ENCODE data around the gene EVA1A. TPM values are rescaled to one million over a fixed set of nuclear protein-coding genes. Genes with fewer than 3 reads are reported as not detected.

The EVA1A gene
- total and polyA plus RNA-seq, 2 experiments from 2014 or later, result 4.6 to 7.9 TPM

GRCh38 chr2:75456111-75456510, 104.6 kb downstream of the EVA1A start:
- Histone ChIP-seq H3K4me2 (no peak overlapping the region), H3K4me1 (ENCODE audit: insufficient read depth) (peaks cover 22% of the 10 kb centered on the region), H3K27ac (ENCODE audit: low read depth) (no peak overlapping the region), H3K79me2 (replicated peaks; ENCODE audit: insufficient read depth) (no peaks in the 10 kb centered on the region), H3K4me3 (no peak overlapping the region), H2AFZ (no peak overlapping the region), H3K9me2 (ENCODE audit: insufficient read depth) (peaks cover 5% of the 10 kb centered on the region; the same call in 1 of the 2 replicates), H3K36me3 (ENCODE audit: insufficient read depth) (no peaks in the 10 kb centered on the region), H4K20me1 (replicated peaks; ENCODE audit: insufficient read depth) (no peaks in the 10 kb centered on the region), H3F3A (replicated peaks; ENCODE audit: low read depth) (no peaks in the 10 kb centered on the region), H3K27me3 (ENCODE audit: insufficient read depth) (no peaks in the 10 kb centered on the region)
- DNase-seq (ENCODE audit: low spot score) (no peak), ATAC-seq (no peak)
- Mint-ChIP-seq H3K4me1 (peaks cover 13% of the 10 kb centered on the region), H3K27me3 (ENCODE audit: insufficient read depth, low read depth, poor library complexity) (peaks cover 2% of the 10 kb centered on the region), H3K9me3 (no peaks in the 10 kb centered on the region; the same call in 2 of the 3 replicates), H3K27ac (no peak overlapping the region), H3K36me3 (ENCODE audit: low read depth) (no peaks in the 10 kb centered on the region), H3K4me3 (no peak overlapping the region)
- no peak for TF ChIP-seq ZNF114 (CRISPR knock-in tag; IDR thresholded peaks at IDR 0.05)
- TF ChIP-seq CTCF (conservative IDR thresholded peaks at IDR 0.05; ENCODE audit: low read depth in 2 of 2), result no peak
- no peak for TF ChIP-seq STAT1 (IDR thresholded peaks at IDR 0.05; ENCODE audit: unreplicated experiment)
- no peak for TF ChIP-seq ETS1 (IDR thresholded peaks at IDR 0.05)
- TF ChIP-seq NANOG (IDR thresholded peaks at IDR 0.05; ENCODE audit: borderline replicate concordance), result no peak
- no peak for TF ChIP-seq POLR2AphosphoS5 (IDR thresholded peaks at IDR 0.05; ENCODE audit: low read depth)
- no peak for TF ChIP-seq ZNF462 (CRISPR knock-in tag; IDR thresholded peaks at IDR 0.05)
